HepG2 (cell line): ENCODE measurements around the gene VSX1. TPM values are rescaled to one million over a fixed set of nuclear protein-coding genes. Genes with fewer than 3 reads are reported as not detected.
A peak's percentile ranks its signal among the peaks of the same experiment; 100 is the strongest.

ENCODE experiments used
- AGO1 ChIP-seq: fragments of 200-400 bp; formaldehyde crosslinking; IDR thresholded peaks from 2 replicates; pipeline ENCODE4 v1.6.1; 2017; ENCODE audit warnings: mild to moderate bottlenecking, low read depth, low read length, moderate library complexity; ENCODE audit not compliant: poor library complexity, severe bottlenecking
- ASH2L ChIP-seq: fragments of 300-600, 200-600 bp; sonication (generic); IDR thresholded peaks from 2 replicates; pipeline ENCODE4 v1.7.0; 2017; ENCODE audit warnings: low read depth, mild to moderate bottlenecking, moderate library complexity, mixed read lengths, low read length; ENCODE audit not compliant: insufficient read length
- FOXK1 ChIP-seq: sonication (generic); formaldehyde crosslinking; IDR thresholded peaks from 2 replicates; pipeline ENCODE4 v1.4.0; 2020; ENCODE audit warnings: low read depth, missing genetic modification reagents, borderline replicate concordance
- HNRNPL ChIP-seq: fragments of 200-400 bp; formaldehyde crosslinking; IDR thresholded peaks from 2 replicates; pipeline ENCODE4 v1.6.1; 2017; ENCODE audit warnings: mild to moderate bottlenecking, low read depth, low read length
- MAFF ChIP-seq: IDR thresholded peaks from 2 replicates; pipeline ENCODE4 v1.6.1; 2011; ENCODE audit warnings: low read depth, low read length, improper control_type of control experiment
- RELA ChIP-seq: sonication (generic); formaldehyde crosslinking; IDR thresholded peaks from 2 replicates; pipeline ENCODE4 v1.4.0; 2020; ENCODE audit warnings: missing genetic modification reagents
- TCF7L2 ChIP-seq: IDR thresholded peaks from 2 replicates; pipeline ENCODE4 v1.6.1; 2011; ENCODE audit warnings: mild to moderate bottlenecking, low read depth, low read length, moderate library complexity
- TRIM24 ChIP-seq: sonication (generic); formaldehyde crosslinking; IDR thresholded peaks from 2 replicates; pipeline ENCODE4 v1.8.0; 2022; ENCODE audit warnings: mild to moderate bottlenecking, missing genetic modification reagents
- ZBTB42 ChIP-seq: sonication (generic); formaldehyde crosslinking; IDR thresholded peaks from 2 replicates; pipeline ENCODE4 v1.5.0; 2020; ENCODE audit warnings: mild to moderate bottlenecking, missing genetic modification reagents
- ZNF230 ChIP-seq: sonication (generic); formaldehyde crosslinking; IDR thresholded peaks from 2 replicates; pipeline ENCODE4 v1.4.0; 2020; ENCODE audit warnings: mild to moderate bottlenecking, missing genetic modification reagents
- ZNF251 ChIP-seq: sonication (generic); formaldehyde crosslinking; IDR thresholded peaks from 2 replicates; pipeline ENCODE4 v1.9.0; 2021; ENCODE audit warnings: mild to moderate bottlenecking, missing genetic modification reagents
- ZNF282 ChIP-seq: fragments of 450-650 bp; IDR thresholded peaks from 2 replicates; pipeline ENCODE4 v1.6.1; 2018; ENCODE audit not compliant: partially characterized antibody
- ZNF335 ChIP-seq: sonication (generic); formaldehyde crosslinking; IDR thresholded peaks from 2 replicates; pipeline ENCODE4 v1.4.0; 2020; ENCODE audit warnings: missing genetic modification reagents
- ZNF766 ChIP-seq: sonication (generic); formaldehyde crosslinking; IDR thresholded peaks from 2 replicates; pipeline ENCODE4 v1.5.0; 2020; ENCODE audit warnings: missing genetic modification reagents, borderline replicate concordance
- ZNF773 ChIP-seq: sonication (generic); formaldehyde crosslinking; IDR thresholded peaks from 2 replicates; pipeline ENCODE4 v1.4.0; 2020; ENCODE audit warnings: missing genetic modification reagents, borderline replicate concordance
- ZZZ3 ChIP-seq: sonication (generic); formaldehyde crosslinking; IDR thresholded peaks from 2 replicates; pipeline ENCODE4 v1.4.0; 2020; ENCODE audit warnings: missing genetic modification reagents, mild to moderate bottlenecking, borderline replicate concordance
- polyA plus RNA-seq, 8 experiments: library from polyadenylated mRNA; depleted of rRNA in 3 of 8; stranded (reverse) in 7 of 8; unstranded in 1 of 8; fragments of >200 nt; fragmentation: Illumina TruSeq in 4 of 8; extraction: Trizol in 4 of 8; gene quantifications; 2 replicates each; pipeline versions ENCODE4 v1.2.1 to v1.2.3, GENCODE V29; 2011 to 2016; ENCODE audit warnings: low read depth in 4 of 8, missing spikeins in 1 of 8, mixed read lengths in 1 of 8; ENCODE audit not compliant: insufficient read depth in 1 of 8
- total RNA-seq, 5 experiments: library from RNA; depleted of rRNA; stranded (reverse); fragments of >200 nt; fragmentation: Illumina TruSeq; extraction: Trizol; gene quantifications; 2 replicates each; pipeline ENCODE4 v1.2.3, GENCODE V29; 2016; ENCODE audit warnings: low read depth in 1 of 5
- TF ChIP-seq, protein P1 (sequence below): sonication (generic); formaldehyde crosslinking; IDR thresholded peaks from 2 replicates; pipeline ENCODE4 v1.4.0; 2020; ENCODE audit warnings: missing genetic modification reagents
- TF ChIP-seq, protein P2 (sequence below): sonication (generic); formaldehyde crosslinking; IDR thresholded peaks from 2 replicates; pipeline ENCODE4 v1.9.0; 2022; ENCODE audit warnings: low read depth, missing genetic modification reagents
- TF ChIP-seq, protein P3 (sequence below): sonication (generic); formaldehyde crosslinking; IDR thresholded peaks from 2 replicates; pipeline ENCODE4 v1.4.0; 2020; ENCODE audit warnings: missing genetic modification reagents

The VSX1 gene
- total and polyA plus RNA-seq, 2 of the 13 experiments (the other 11 are each of a cell fraction or from before 2014, with no cell fraction given) = 0.04 TPM; not detected in 1

DNA sequence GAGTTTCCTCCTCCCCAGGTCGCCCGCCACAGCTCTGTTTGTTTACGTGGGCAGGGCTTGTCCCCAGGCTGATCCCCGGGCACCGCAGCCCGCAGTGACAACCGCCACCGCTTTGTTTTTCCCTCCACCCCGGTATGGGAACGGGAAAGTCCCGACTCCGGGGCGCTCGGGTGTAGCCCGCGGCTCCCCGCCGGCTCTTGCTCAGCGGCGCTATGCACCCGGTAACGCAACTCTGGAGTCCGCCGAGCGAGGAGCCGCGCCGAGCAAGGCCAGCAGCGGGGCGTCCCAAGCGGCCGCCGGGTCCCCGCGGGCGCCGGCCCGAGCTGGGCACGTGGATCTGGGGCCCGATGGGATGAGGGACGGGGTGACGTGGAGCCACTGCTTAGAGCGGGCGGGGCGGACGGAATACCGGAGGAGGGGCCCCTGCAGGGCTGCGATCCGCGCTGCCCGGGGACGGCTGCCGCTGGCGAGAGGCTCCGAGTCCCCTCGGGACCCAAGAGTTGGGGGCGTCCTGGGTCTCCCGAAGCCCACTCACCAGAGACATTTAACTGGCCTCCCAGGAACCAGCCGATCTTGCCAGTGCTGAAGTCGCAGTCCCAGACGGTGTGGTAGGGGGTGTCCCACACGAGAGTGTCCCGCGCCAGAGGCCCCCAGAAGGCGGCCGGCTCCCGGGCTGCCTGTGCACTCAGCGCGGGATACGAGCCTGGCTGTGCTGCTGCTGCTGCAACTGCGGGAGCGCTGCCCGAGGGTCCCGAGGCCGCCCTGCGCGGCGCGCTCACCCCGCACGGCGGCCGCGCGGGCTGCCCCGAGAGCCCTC, 24.5 kb downstream of the VSX1 start (continued):
- TF ChIP-seq, protein P1, sequence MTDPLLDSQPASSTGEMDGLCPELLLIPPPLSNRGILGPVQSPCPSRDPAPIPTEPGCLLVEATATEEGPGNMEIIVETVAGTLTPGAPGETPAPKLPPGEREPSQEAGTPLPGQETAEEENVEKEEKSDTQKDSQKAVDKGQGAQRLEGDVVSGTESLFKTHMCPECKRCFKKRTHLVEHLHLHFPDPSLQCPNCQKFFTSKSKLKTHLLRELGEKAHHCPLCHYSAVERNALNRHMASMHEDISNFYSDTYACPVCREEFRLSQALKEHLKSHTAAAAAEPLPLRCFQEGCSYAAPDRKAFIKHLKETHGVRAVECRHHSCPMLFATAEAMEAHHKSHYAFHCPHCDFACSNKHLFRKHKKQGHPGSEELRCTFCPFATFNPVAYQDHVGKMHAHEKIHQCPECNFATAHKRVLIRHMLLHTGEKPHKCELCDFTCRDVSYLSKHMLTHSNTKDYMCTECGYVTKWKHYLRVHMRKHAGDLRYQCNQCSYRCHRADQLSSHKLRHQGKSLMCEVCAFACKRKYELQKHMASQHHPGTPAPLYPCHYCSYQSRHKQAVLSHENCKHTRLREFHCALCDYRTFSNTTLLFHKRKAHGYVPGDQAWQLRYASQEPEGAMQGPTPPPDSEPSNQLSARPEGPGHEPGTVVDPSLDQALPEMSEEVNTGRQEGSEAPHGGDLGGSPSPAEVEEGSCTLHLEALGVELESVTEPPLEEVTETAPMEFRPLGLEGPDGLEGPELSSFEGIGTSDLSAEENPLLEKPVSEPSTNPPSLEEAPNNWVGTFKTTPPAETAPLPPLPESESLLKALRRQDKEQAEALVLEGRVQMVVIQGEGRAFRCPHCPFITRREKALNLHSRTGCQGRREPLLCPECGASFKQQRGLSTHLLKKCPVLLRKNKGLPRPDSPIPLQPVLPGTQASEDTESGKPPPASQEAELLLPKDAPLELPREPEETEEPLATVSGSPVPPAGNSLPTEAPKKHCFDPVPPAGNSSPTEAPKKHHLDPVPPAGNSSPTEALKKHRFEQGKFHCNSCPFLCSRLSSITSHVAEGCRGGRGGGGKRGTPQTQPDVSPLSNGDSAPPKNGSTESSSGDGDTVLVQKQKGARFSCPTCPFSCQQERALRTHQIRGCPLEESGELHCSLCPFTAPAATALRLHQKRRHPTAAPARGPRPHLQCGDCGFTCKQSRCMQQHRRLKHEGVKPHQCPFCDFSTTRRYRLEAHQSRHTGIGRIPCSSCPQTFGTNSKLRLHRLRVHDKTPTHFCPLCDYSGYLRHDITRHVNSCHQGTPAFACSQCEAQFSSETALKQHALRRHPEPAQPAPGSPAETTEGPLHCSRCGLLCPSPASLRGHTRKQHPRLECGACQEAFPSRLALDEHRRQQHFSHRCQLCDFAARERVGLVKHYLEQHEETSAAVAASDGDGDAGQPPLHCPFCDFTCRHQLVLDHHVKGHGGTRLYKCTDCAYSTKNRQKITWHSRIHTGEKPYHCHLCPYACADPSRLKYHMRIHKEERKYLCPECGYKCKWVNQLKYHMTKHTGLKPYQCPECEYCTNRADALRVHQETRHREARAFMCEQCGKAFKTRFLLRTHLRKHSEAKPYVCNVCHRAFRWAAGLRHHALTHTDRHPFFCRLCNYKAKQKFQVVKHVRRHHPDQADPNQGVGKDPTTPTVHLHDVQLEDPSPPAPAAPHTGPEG (CRISPR knock-in tag) = peak; percentile 72
- TF ChIP-seq MAFF (no peak), AGO1 (peak; percentile 74), ZZZ3 (CRISPR knock-in tag) (no peak), TCF7L2 (no peak), ZBTB42 (peak; percentile 78), ASH2L (no peak), ZNF773 (CRISPR knock-in tag) (peak; percentile 89; the same call in 1 of the 2 replicates), RELA (CRISPR knock-in tag) (peak; percentile 87), TRIM24 (CRISPR knock-in tag) (no peak), ZNF251 (CRISPR knock-in tag) (no peak), FOXK1 (CRISPR knock-in tag) (peak; percentile 51; the same call in 1 of the 2 replicates), ZNF335 (CRISPR knock-in tag) (no peak; the same call in 1 of the 2 replicates), ZNF282 (no peak), HNRNPL (peak; percentile 91; the same call in 1 of the 2 replicates), ZNF766 (0 out of 2 replicates have a peak, but pooled peaks have one; percentile 56), ZNF230 (peak; percentile 82; the same call in 1 of the 2 replicates)
- TF ChIP-seq, protein P2, sequence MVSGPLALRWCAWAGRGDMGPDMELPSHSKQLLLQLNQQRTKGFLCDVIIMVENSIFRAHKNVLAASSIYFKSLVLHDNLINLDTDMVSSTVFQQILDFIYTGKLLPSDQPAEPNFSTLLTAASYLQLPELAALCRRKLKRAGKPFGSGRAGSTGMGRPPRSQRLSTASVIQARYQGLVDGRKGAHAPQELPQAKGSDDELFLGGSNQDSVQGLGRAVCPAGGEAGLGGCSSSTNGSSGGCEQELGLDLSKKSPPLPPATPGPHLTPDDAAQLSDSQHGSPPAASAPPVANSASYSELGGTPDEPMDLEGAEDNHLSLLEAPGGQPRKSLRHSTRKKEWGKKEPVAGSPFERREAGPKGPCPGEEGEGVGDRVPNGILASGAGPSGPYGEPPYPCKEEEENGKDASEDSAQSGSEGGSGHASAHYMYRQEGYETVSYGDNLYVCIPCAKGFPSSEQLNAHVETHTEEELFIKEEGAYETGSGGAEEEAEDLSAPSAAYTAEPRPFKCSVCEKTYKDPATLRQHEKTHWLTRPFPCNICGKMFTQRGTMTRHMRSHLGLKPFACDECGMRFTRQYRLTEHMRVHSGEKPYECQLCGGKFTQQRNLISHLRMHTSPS = peak; percentile 23; the same call in 1 of the 2 replicates
- TF ChIP-seq, protein P3, sequence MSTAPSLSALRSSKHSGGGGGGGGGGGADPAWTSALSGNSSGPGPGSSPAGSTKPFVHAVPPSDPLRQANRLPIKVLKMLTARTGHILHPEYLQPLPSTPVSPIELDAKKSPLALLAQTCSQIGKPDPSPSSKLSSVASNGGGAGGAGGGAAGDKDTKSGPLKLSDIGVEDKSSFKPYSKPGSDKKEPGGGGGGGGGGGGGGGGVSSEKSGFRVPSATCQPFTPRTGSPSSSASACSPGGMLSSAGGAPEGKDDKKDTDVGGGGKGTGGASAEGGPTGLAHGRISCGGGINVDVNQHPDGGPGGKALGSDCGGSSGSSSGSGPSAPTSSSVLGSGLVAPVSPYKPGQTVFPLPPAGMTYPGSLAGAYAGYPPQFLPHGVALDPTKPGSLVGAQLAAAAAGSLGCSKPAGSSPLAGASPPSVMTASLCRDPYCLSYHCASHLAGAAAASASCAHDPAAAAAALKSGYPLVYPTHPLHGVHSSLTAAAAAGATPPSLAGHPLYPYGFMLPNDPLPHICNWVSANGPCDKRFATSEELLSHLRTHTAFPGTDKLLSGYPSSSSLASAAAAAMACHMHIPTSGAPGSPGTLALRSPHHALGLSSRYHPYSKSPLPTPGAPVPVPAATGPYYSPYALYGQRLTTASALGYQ (CRISPR knock-in tag) = peak; percentile 68; the same call in 1 of the 2 replicates
